G401 (cell line): ENCODE measurements around the gene NAA80. TPM values are rescaled to one million over a fixed set of nuclear protein-coding genes. Genes with fewer than 3 reads are reported as not detected.

Experiments used
- DNase-seq: peaks from one replicate; pipeline ENCODE4 v3.0.0-alpha.2; 2015; ENCODE audit warnings: low spot score
- in situ Hi-C: cut with HindIII; loops from 2 replicates; pipeline ENCODE4 v1.10.0; 2016; ENCODE audit warnings: low sequenced_read_pairs, mixed read lengths
- total RNA-seq: library from RNA; depleted of rRNA; stranded (reverse); fragments of >200 nt; shearing (Covaris generic); gene quantifications from 2 replicates; pipeline ENCODE4 v1.2.3, GENCODE V29; 2014

NAA80 gene
- total RNA-seq, 1 experiment from 2014 or later = 16.0 TPM

- no peak for DNase-seq
- in situ Hi-C loops = no loop called here
Observed at GRCh38 chr3:50331364-50331907, 32.2 kb upstream of the NAA80 start.

GRCh38 chr3:50330330-50330729 lies 31.1 kb upstream of the NAA80 start:
- no peak for DNase-seq
- in situ Hi-C loops = no loop called here

GRCh38 chr3:50327943-50328691 lies 28.9 kb upstream of the NAA80 start, which contains the start of gene TUSC2:
Gene TUSC2, minus strand, starts transcription at chr3:50328223. Its CDS starts 124 bp downstream, at chr3:50328099.
- DNase-seq = peak; percentile 98
- in situ Hi-C loops = loop anchor here (5.0 kb wide), 1 partner anchor 86 kb away; no protein-coding TSS in a partner anchor

GRCh38 chr3:50327129-50327528 lies 27.9 kb upstream of the NAA80 start:
- DNase-seq = no peak
- in situ Hi-C loops = loop anchor here (5.0 kb wide), 1 partner anchor 85 kb away; no protein-coding TSS in a partner anchor

- in situ Hi-C loops = loop anchor here (5.0 kb wide), 1 partner anchor 84 kb away; no protein-coding TSS in a partner anchor
- no peak for DNase-seq
Observed at GRCh38 chr3:50326182-50326541, 27.0 kb upstream of the NAA80 start.

GRCh38 chr3:50325497-50326181 lies 26.4 kb upstream of the NAA80 start:
- no peak for DNase-seq
- in situ Hi-C loops = loop anchor here (5.0 kb wide), 1 partner anchor 83 kb away; no protein-coding TSS in a partner anchor

- no peak for DNase-seq
- in situ Hi-C loops = loop anchor here (5.0 kb wide), 1 partner anchor 83 kb away; no protein-coding TSS in a partner anchor
Observed at GRCh38 chr3:50325113-50325480, 25.9 kb upstream of the NAA80 start.

- peak; percentile 74 for DNase-seq
- in situ Hi-C loops = loop anchor here (5.0 kb wide), 1 partner anchor 82 kb away; no protein-coding TSS in a partner anchor
Observed at GRCh38 chr3:50324351-50325112, 25.3 kb upstream of the NAA80 start.

- in situ Hi-C loops = no loop called here
- DNase-seq = no peak
Observed at GRCh38 chr3:50323614-50324199, 24.5 kb upstream of the NAA80 start.

GRCh38 chr3:50323092-50323600 lies 23.9 kb upstream of the NAA80 start:
- DNase-seq = no peak
- in situ Hi-C loops = no loop called here

- DNase-seq = no peak
- in situ Hi-C loops = no loop called here
Observed at GRCh38 chr3:50322386-50323091, 23.3 kb upstream of the NAA80 start, which contains the start of gene HYAL2. Gene HYAL2, minus strand, starts transcription at chr3:50322745. Its CDS starts 2,256 bp downstream, at chr3:50320489.

- in situ Hi-C loops = no loop called here
- DNase-seq = no peak
Observed at GRCh38 chr3:50322115-50322385, 22.8 kb upstream of the NAA80 start.

- in situ Hi-C loops = no loop called here
- peak; percentile 89 for DNase-seq
Observed at GRCh38 chr3:50321336-50322114, 22.3 kb upstream of the NAA80 start.

GRCh38 chr3:50320853-50321335 lies 21.7 kb upstream of the NAA80 start:
- DNase-seq = peak; percentile 79
- in situ Hi-C loops = no loop called here

- peak; percentile 54 for DNase-seq
- in situ Hi-C loops = no loop called here
Observed at GRCh38 chr3:50319894-50320625, 20.9 kb upstream of the NAA80 start.

- in situ Hi-C loops = no loop called here
- DNase-seq = no peak
Observed at GRCh38 chr3:50319181-50319893, 20.1 kb upstream of the NAA80 start.
